Measurements from ENCODE around the gene SPSB2.

SPSB2 gene

GRCh38 chr12:6826734-6827436 lies 46.2 kb downstream of the SPSB2 start:
- no peak overlapping the region; the same call in 1 of the 2 replicates for H3K27ac ChIP-seq
- TF ChIP-seq CTCF (conservative IDR thresholded peaks at IDR 0.05), result no peak
- TF ChIP-seq ZFX (IDR thresholded peaks at IDR 0.05), result no peak

- no peak overlapping the region; the same call in 1 of the 2 replicates for H3K27ac ChIP-seq
- TF ChIP-seq CTCF (conservative IDR thresholded peaks at IDR 0.05) (no peak), ZFX (IDR thresholded peaks at IDR 0.05) (no peak)
These were observed 46.9 kb downstream of the SPSB2 start for GRCh38 chr12:6826125-6826733.

GRCh38 chr12:6825398-6826124 lies 47.5 kb downstream of the SPSB2 start:
- peak; percentile 95 for TF ChIP-seq CTCF (conservative IDR thresholded peaks at IDR 0.05)
- no peak for TF ChIP-seq ZFX (IDR thresholded peaks at IDR 0.05)
- H3K27ac ChIP-seq, result no peak overlapping the region

- TF ChIP-seq CTCF (conservative IDR thresholded peaks at IDR 0.05) (no peak), ZFX (IDR thresholded peaks at IDR 0.05) (no peak)
These were observed 48.2 kb downstream of the SPSB2 start for GRCh38 chr12:6824901-6825381.

GRCh38 chr12:6824085-6824775 lies 48.9 kb downstream of the SPSB2 start:
- no peak overlapping the region for H3K27ac ChIP-seq
- TF ChIP-seq ZFX (IDR thresholded peaks at IDR 0.05) (no peak), CTCF (conservative IDR thresholded peaks at IDR 0.05) (no peak)

More at GRCh38 chr12:6824901-6825381, 48.2 kb downstream of the SPSB2 start:
- H3K27ac ChIP-seq, result no peak overlapping the region

GRCh38 chr12:6823182-6824084 lies 49.7 kb downstream of the SPSB2 start:
- H3K27ac ChIP-seq, result no peak overlapping the region
- TF ChIP-seq CTCF (conservative IDR thresholded peaks at IDR 0.05), result no peak
- TF ChIP-seq ZFX (IDR thresholded peaks at IDR 0.05), result no peak

Data from C4-2B (cell line).